HG02798 (cell line): ENCODE data around the gene KLRB1.
"Not testable (repeated sequence)": the region's sequence is repeated elsewhere in the genome, so short reads cannot be mapped to it uniquely, and the experiment has no call there.

ENCODE experiments used
- ATAC-seq: cut with Tn5 transposase; IDR thresholded peaks from one replicate; pipeline ENCODE4 v1.9.1; 2021; ENCODE audit warnings: mild to moderate bottlenecking; ENCODE audit not compliant: unreplicated experiment, poor library complexity

KLRB1 gene

DNA sequence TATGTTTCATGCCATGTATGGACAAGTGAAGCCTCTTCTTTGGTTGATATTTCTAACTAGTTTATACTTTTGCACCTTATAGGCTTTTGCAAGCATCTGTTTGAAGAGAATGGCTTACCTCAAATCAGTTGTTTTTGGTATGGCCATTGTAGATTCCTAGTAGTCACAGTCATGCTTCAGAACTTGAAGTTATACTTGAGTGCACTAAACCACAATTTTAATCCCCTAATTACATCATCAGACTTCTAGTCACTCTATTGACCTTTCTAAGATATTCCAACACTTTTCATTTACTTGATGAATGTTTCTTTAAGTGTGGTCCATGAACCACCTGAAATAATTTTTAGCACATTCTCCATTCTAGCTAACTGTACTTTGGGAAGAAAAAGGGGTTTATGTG lies 18.6 kb upstream of the KLRB1 start:
- no peak for ATAC-seq

DNA sequence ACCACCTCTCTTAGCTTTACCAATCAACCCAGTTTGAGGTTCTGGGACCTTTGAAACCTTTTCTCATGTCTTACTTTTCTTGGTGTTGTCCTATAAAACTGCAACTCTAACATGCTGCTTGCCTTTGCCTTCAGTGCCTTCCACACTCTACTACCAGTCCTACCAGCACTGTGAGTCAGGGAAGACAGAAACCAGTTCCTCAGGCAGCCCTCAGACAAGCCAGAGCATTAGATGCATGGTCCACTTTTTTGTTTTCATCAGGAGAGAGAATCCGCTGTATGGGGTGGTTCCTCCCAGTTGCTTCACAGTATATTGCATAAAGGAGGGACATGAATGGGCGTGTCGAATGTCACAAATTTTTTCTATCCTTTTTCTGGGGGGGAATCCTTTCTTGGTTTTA lies 17.3 kb upstream of the KLRB1 start:
- no peak for ATAC-seq

DNA sequence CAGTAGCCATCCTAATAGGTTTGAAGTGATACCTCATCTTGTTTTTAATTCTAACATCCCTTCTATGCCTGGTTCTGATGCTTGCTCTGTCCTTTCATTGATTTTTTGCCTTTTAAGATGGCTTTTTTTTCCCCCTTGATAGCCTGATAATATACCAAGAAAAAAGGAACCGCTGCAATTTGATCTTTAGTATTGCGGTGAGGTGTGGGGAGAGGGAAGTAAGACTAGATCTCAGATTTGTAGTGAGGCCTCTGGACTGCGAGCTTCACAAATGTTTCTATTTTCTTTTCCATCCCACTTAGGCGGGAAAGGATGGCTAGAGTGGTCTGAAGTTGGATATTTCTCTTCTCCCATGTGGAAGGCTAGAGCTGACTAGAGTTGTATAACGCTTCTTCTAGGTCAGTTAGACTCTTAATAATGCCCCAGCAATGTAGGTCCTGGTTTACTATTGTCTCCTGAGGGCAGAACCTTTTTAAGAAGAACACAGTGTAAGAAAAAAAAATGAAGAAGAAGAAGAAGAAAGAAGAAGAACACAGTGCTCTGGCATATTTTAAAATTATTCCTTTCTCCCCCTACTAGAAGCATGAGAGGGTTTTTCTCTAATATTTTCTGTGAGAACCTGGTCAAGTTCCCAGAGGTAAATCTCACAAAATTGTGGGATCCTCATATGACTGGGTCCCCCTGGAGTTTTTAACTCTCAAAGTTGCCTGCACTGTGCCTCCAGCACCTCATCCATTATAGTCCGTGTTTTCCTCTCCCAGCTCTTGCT lies 11.9 kb upstream of the KLRB1 start:
- ATAC-seq, result no peak

DNA sequence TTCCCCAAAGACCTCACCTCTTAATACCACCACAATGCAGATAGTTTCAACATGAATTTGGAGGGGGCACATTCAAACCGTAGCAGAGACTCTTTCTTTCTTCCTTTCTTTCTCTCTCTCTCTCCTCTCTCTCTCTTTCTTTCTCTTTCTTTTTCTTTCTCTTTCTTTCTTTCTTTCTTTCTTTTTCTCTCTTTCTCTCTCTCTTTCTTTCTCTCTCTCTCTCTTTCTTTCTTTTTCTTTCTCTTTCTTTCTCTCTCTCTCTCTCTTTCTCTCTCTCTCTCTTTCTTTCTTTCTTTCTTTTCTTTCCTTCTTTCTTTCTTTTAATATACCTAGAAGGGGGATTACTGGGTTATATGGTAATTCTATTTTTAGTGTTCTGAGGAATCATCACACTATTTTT lies 11.2 kb upstream of the KLRB1 start:
- ATAC-seq, result not testable (repeated sequence)

DNA sequence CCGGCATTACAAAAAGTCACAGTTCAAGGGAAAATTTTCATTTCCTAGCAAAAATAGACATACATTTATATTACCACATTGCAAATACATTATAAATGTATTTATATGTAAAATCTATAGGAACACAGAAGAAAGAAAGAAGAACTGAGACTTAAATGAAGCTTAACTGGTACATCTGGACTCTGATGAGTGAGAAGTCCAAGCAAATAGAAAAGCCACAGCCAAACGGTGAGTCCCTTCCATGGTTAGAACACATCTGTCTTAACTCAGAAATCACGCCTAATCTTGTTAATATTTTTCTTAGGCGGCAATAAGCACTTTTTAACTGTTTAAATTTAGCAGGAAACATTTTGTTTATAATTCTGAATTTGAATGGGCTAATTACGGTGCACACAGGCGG lies 9.4 kb upstream of the KLRB1 start:
- ATAC-seq, result no peak

DNA sequence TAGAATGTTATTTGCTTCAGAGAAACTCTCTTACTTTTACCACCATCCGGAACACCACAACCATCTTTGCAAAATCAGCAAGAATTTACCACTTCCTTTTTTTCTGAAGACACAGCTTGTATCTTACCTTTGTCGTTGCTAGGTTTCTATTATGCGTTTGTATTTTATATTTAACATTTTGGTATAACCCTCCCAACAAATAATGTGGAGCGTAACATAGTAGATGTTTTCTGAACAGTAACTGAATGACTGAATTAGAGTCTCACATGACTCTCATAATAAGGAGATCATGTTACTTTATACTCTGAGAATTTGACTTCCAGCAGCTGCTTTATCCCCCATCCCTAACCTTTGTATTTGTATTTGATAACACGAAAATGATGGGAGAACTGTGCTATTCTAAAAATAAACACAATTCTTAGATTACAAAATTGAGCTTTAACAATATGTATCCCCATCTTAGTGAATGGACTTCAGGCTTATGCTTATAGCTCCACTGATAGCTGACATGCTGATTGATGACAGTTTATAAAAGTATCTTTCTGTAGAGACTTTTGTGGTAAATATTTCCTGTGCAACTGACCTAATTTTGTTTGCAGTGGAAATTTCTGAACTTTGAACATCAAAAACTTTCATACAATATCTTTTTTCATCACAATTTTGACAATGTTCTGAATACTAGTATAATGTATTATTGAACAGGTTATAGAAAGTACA lies 7.9 kb upstream of the KLRB1 start:
- no peak for ATAC-seq

DNA sequence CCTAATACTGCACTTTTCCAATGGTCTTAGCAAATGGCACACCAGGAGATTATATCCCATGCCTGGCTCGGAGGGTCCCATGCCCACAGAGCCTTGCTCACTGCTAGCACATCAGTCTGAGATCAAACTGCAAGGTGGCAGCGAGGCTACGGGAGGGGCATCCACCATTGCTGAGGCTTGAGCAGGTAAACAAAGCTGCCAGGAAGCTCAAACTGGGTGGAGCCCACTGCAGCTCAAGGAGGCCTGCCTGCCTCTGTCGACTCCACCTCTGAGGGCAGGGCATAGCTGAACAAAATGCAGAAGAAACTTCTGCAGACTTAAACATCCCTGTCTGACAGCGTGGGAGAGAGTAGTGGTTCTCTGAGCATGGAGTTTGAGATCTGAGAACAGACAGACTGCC lies 2.9 kb upstream of the KLRB1 start:
- not testable (repeated sequence) for ATAC-seq

DNA sequence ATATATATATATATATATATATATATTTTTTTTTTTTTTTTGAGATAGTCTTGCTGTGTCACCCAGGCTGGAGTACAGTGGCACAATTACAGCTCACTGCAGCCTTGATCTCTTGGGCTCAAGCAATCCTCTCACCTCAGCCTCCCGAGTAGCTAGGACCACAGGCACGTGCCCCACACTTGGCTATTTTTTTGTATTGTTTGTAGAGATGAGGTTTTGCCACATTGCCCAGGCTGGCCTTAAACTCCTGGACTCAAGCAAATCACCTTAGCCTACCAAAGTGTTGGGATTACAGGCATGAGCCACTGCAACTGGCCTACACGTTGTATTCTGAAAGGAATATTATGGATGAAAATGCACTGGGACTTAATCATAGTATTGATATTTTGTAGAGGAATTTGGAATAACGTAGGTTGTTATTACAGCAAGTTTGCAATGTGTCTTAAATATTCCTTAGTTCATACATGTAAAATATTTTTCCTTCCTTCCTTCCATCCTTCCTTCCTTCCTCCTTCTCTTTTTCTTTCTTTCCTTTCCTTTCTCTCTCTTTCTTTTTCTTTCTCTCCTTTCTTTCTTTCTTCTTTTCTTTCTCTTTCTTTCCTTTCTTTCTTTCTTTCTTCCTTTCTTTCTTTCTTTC lies 862 bp downstream of the KLRB1 start:
- no peak for ATAC-seq

DNA sequence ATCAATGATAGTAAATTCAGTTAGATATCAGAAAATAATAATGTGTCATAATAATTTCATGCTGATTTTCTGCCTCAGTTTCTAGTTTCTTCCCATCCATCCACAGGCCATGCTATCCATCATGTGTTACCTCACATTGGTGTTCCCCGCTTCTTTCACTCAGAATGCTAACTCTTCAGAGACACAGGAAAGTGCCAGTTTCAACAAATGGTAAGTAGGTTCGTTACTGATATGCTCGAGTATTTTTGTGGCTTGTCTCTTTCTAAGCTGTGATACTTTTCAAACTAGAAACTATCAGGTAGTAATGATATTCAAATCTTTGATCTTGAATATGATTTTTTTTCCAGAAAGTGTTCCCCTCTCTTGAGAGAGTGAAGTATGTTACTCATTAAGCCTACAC lies 1.5 kb downstream of the KLRB1 start:
- no peak for ATAC-seq

DNA sequence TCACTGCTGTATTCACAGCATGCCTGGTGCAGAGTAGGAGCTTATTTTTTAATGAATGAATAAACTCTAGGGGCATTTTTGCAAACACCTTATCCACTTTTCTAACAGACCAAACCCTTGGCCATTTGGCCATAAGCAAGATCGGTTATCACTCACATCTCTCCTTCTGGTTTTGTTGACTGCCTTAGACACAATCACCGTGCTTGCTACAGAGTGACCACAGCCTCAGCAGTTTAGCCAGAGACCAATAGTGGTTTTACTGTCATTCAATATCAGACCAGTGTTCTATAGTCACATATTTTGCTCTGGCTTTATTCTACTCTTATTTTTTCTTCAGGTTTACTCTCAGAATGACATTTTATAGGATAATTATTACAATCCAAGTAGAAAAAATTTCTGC lies 2.2 kb downstream of the KLRB1 start:
- no peak for ATAC-seq

DNA sequence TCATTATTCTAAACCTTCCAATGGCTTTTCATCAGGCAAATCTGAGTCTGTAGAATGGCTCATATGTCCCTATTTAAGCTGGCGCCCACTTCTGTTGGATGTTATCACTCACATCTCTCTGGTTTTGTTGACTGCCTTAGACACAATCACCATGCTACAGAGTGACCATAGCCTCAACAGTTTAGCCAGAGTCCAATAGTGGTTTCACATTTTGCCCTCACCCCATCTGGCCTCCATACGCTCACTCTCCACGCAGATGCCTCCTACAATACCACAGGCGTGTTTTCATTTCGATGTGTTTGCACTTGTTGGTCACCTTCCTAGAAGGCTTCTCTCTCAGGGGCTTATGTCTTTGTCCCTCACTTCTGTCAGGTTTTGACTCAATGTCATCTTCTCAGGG lies 3.4 kb downstream of the KLRB1 start:
- no peak for ATAC-seq

DNA sequence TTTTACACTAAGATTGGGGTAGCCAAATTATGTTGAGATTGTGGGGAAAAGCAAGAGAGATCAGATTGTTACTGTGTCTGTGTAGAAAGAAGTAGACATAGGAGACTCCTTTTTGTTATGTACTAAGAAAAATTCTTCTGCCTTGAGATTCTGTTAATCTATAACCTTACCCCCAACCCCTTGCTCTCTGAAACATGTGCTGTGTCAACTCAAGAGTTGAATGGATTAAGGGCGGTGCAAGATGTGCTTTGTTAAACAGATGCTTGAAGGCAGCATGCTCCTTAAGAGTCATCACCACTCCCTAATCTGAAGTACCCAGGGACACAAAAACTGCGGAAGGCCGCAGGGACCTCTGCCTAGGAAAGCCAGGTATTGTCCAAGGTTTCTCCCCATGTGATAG lies 7.3 kb downstream of the KLRB1 start:
- not testable (repeated sequence) for ATAC-seq

DNA sequence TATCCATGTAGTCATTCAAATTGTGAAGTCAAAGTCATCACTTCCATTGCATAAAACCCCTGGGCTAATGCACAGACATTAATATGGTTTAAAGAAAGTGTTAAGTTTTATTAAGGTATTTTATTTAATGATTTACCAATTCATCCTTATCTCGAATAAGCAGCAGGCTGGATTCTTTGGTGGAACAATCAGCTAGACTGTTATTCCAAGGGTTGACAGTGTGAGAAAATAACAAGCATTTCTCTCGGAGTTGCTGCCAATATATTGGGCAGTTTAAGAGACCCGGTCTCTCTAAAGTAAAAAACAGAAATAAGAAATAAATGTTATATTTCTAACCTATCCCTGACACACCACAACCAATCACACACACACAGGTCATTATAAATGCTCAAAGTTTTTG lies 9.4 kb downstream of the KLRB1 start:
- ATAC-seq, result no peak

DNA sequence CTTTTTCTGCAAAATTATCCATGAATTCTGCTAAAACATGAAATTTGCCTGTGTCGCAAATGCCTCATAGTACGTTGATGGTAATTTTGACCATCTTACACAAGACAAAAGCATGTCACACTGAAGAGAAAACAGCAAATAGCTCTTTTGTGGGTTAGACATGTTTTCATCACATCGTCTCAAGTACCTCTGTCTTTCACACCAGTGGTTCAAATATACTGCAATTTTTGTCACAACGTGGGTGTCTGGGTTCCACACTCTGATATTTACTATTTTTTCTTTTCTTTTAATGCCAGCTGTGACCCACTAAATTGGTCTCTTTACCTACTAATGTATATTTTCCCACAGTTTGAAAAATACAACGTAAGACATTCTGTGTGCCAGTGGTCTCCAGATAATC lies 10.4 kb downstream of the KLRB1 start:
- ATAC-seq, result no peak

DNA sequence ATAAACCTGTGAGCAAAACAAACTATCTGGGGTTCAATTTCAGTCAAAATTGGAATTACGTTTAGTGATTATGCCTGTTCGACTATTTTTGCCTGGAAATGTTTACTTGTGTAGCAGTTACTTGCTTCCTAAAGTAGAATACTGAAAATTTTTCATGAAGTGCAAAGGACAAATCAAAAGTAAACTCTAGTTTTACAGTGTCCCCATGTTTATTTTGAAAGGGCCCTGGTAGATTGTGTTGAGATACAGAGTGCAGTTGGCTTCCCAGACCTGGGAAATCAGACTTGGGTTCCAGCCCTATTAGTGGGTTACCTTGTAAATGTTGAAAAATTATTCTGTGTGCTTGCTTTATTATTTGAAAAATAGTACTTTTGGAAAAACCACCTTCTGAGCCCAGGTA lies 17.3 kb downstream of the KLRB1 start:
- ATAC-seq, result no peak

DNA sequence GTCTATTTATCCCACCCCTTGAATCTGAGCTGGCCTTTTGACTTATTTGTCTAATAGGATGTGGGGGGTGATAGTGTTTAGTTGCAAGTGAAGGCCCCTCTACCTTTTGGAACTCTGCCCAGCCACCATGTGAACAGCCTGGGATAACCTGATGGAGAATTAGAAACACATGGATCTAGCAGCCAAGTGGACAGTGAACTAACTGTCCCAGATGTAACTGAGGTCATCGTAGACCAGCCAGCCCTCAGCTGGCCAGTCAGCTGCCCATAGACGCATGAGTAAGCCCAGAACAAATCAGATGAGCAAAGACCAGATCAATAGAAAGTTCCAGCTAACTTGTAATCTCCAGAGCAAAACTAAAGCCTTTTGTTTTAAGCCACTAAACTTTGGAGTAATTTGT lies 19.0 kb downstream of the KLRB1 start:
- ATAC-seq, result no peak

DNA sequence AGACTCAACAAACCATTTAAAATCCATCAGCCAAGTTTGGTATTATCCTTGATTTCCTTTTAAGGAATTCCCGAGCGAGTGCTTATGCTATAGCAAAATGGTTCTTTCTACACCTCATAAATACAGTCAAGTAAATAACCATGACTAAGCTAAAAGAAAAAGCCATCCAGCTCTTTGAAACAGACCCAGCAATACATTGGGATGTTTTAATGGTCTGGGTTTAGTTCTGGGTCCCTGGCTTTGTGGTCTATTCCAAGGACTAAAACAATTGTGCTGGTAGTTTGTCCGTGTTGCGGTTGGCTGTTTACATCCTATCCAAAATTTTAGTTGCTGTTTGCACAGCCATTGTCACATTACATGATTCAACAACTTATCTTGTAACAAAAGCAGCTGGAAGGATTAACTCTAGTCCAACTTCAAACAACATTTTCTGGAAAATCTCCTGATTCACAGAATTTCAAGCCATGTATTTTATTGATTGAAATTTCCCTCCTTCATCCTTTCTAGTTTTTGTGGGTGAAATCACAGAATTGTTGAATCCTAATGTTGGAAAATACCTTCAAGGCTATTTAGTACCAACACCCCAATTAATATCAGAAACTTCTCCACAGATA lies 19.6 kb downstream of the KLRB1 start:
- ATAC-seq, result no peak

DNA sequence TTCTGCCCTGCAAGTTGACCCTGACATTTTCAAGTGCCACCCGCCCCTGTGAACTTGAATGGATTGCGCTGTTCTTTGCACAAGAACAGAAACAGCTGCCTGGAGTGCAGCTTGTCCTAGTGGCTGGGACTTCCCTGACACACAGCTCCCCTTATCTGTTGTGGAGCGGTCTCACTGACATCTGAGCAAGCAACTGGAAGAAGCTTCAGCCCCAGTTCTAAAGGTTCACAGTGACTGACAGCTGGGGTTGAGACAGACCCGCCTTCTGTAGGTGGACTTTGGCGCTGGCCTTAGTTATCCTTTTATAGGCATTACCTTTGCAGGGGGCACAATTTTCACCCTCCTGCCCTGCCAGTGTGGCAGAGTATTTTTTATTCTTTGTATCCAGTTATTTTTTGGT lies 30.0 kb downstream of the KLRB1 start:
- ATAC-seq, result not testable (repeated sequence)

DNA sequence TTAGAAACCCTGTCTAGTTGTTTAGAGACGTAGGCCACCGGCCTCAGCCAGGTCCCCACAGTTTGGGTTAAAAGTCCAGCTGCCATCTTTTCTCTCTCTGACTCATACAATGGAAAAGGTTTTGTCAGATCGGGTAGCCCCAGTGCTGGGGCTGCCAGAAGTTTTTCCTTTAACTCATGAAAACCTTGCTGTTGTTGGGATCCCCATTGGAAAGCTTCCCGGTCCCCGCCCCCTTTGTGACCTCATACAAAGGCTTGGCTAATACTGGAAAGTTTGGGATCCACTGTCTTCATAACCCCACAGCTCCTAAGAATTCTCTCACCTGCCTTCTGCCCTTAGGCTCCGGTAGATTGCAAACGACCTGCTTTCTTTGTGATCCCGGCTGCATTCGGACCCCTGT lies 40.6 kb downstream of the KLRB1 start:
- ATAC-seq, result not testable (repeated sequence)

DNA sequence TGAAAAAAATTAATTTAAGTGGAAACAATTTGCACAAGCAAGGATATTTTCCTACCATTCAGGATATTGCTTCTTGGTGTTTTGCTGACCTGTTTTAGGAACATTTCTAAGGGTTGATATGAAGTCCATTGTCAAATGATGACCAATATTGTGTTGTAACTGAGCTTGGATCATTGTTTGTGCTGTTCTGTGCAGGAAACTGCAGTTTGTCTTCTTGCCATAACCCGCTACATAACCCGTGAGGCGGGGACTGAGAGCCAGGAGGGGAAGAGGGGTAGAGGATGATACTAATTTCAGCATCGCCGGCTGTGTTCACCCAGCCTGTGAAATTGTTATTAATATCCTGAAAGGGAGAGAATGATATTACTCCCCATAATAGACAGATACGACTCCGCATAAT lies 41.6 kb downstream of the KLRB1 start:
- not testable (repeated sequence) for ATAC-seq

DNA sequence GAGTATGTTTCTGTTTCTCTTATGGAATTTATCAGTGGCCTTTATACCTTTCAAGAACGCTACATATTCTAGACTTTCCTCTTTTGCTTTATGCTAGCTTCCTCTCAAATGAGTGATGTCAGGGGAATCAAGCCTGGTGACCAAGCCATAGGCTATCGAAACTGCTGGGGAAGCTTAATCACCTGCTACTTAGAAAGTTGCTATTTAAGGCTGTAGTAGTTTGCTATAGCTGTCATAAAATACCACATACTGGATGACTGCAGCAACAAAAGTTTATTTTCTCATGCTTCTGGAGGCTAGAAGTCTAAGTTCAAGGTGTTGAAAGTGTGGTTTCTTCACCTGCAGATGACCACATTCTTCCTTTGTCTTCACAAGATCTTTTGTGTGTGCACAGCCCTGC lies 43.3 kb downstream of the KLRB1 start:
- not testable (repeated sequence) for ATAC-seq
